ENCODE results near the gene LANCL1.

Gene LANCL1

GRCh38 chr2:210442878-210443277, 33.7 kb downstream of the LANCL1 start:
- TF ChIP-seq, protein P1, sequence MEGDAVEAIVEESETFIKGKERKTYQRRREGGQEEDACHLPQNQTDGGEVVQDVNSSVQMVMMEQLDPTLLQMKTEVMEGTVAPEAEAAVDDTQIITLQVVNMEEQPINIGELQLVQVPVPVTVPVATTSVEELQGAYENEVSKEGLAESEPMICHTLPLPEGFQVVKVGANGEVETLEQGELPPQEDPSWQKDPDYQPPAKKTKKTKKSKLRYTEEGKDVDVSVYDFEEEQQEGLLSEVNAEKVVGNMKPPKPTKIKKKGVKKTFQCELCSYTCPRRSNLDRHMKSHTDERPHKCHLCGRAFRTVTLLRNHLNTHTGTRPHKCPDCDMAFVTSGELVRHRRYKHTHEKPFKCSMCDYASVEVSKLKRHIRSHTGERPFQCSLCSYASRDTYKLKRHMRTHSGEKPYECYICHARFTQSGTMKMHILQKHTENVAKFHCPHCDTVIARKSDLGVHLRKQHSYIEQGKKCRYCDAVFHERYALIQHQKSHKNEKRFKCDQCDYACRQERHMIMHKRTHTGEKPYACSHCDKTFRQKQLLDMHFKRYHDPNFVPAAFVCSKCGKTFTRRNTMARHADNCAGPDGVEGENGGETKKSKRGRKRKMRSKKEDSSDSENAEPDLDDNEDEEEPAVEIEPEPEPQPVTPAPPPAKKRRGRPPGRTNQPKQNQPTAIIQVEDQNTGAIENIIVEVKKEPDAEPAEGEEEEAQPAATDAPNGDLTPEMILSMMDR (IDR thresholded peaks at IDR 0.05), result no peak

GRCh38 chr2:210442457-210442856, 34.1 kb downstream of the LANCL1 start:
- TF ChIP-seq, protein P1 (IDR thresholded peaks at IDR 0.05), result no peak

GRCh38 chr2:210440206-210440605, 36.4 kb downstream of the LANCL1 start:
- TF ChIP-seq, protein P1 (IDR thresholded peaks at IDR 0.05), result no peak

DNA sequence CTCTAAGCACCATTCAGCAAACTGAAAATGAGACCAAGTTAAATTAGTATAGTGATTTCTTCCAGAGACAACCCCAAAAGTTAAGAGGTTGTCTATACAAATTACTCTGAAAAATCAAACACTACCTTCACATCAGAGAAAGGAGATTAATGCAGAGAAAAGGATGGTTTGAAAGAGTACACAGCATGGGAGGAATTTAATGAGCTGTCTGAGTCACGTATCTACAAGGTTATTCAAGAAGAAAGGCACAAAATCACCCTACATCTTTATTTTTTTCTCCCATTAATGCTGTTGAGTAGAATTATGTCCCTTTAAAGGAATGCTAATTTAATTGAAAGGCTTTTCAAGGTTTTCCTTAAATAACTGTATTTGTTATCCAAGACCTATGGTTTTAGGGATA, 41.1 kb downstream of the LANCL1 start:
- TF ChIP-seq, protein P1 (IDR thresholded peaks at IDR 0.05), result no peak

DNA sequence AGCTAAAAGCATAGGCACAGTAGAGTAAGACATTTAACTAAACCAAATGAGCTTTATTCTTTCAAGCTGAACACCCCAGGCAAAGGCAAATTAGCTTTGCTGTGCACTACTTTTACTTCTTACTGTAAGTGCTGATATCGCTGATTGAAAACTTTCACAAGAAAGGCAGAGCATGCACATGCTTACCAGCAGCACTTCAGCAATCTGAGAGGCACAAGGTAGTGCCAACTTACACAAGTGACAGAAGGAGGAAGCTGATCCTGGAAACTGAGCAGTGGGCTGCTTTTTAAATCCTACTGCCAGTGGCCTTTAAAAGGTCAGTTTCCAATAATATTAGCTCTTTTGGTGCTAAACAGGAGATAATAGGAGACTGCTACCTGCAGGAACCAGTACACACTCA, 43.9 kb downstream of the LANCL1 start:
- TF ChIP-seq, protein P1 (IDR thresholded peaks at IDR 0.05), result no peak

GRCh38 chr2:210429403-210430137, 47.0 kb downstream of the LANCL1 start:
- TF ChIP-seq, protein P1 (IDR thresholded peaks at IDR 0.05), result no peak

DNA sequence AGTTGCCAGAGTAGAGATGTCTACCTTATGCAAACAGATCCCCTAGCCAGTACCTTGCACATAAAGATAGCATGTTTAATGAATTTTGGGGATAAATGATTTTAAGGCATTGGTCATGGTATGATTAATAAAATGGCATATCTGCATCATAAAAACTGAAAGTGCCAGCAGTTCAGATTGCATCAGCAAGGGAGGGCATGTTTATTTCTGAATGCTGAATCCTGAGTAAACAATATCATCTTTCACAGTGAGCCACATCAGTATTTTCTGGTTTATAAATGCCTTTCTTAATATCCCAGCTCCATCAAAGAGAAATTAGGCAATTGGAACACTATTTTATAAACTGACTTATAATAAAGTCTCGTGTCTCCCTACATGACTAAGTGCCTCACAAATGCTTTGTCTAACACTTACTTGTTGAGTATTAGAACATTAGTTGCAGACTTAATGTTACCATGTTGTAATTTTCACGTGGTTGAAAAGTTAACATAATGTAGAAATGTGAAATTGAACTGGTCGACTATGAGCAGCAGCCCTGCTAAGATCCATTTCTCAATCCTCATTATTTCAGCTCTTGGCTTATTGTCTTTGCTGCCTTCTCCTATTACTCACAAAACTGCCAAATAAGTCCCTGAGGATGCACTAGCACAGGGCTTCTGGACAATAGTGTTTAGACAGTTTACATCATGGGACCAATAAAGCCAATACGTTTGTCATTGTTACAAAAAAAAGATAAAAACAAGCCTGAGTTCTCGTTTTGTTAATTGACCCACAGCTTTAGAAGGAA, 48.0 kb downstream of the LANCL1 start:
- TF ChIP-seq, protein P1 (IDR thresholded peaks at IDR 0.05), result no peak

Measured in LNCAP (cell line).